Neural cell (in vitro differentiated cells): Measurements from ENCODE around the gene P2RX2.

Experiments used
- CTCF ChIP-seq: fragments of 450-650 bp; IDR thresholded peaks from 2 replicates; pipeline ENCODE4 v1.5.1; 2014; ENCODE audit warnings: antibody characterized with exemption, mild to moderate bottlenecking, moderate library complexity; ENCODE audit not compliant: poor library complexity, severe bottlenecking
- EP300 ChIP-seq: fragments of 450-650 bp; conservative IDR thresholded peaks from 2 replicates; pipeline ENCODE4 v1.6.1; 2014; ENCODE audit warnings: antibody characterized with exemption, mild to moderate bottlenecking, moderate library complexity; ENCODE audit not compliant: poor library complexity, severe bottlenecking
- EZH2 ChIP-seq: fragments of 200-600, 300-800 bp; shearing (Covaris generic), sonication (generic); IDR thresholded peaks from 2 replicates; pipeline ENCODE4 v1.6.1; 2014; ENCODE audit warnings: antibody characterized with exemption, low read length, borderline replicate concordance, mild to moderate bottlenecking; ENCODE audit not compliant: insufficient read depth, poor library complexity, severe bottlenecking
- POLR2AphosphoS5 ChIP-seq: IDR thresholded peaks from 2 replicates; pipeline ENCODE4 v1.6.1; 2012
- RAD21 ChIP-seq: fragments of 450-650 bp; conservative IDR thresholded peaks from 2 replicates; pipeline ENCODE4 v1.6.1; 2014; ENCODE audit warnings: antibody characterized with exemption, mild to moderate bottlenecking, moderate library complexity
- REST ChIP-seq: IDR thresholded peaks from 2 replicates; pipeline ENCODE4 v1.6.1; 2012; ENCODE audit warnings: borderline replicate concordance
- TAF1 ChIP-seq: IDR thresholded peaks from 2 replicates; pipeline ENCODE4 v1.6.1; 2012; ENCODE audit warnings: low read depth

GRCh38 chr12:132642846-132643835 lies 24.6 kb downstream of the P2RX2 start:
- TF ChIP-seq CTCF (no peak), EZH2 (no peak), EP300 (no peak), POLR2AphosphoS5 (no peak), RAD21 (no peak), TAF1 (no peak), REST (no peak)
